H1 (cell line): Measurements from ENCODE around the gene AWAT1. TPM values are rescaled to one million over a fixed set of nuclear protein-coding genes. Genes with fewer than 3 reads are reported as not detected.

Experiments
- CTCF ChIA-PET: fragments of 300-600 bp; sonication (Branson Sonifier 250); formaldehyde crosslinking; loops from one replicate; lab custom pipeline; 2021; ENCODE audit not compliant: partially characterized antibody; lab: Charles Lee
- POLR2A ChIA-PET: fragments of 300-600 bp; sonication (Branson Sonifier 250); formaldehyde crosslinking; loops from one replicate; lab custom pipeline; 2021; ENCODE audit warnings: inconsistent platforms; ENCODE audit not compliant: partially characterized antibody; lab: Charles Lee
- DNase-seq, 2 experiments: peaks; one replicate each; pipeline versions ENCODE4 v3.0.0 to v3.0.0-alpha.2; 2010 to 2022; ENCODE audit warnings: low spot score in 2 of 2, low read depth in 1 of 2, mixed read lengths in 1 of 2
- FAIRE-seq: peaks from 2 replicates; lab custom pipeline; 2011; peaks lifted over from hg19 to GRCh38; lab: Jason Lieb, UNC
- H2AFZ ChIP-seq: 2 replicates; pipeline ENCODE4 v1.8.1; 2012; ENCODE audit warnings: low read length, inconsistent platforms
- H2AK5ac ChIP-seq: 2 replicates; pipeline ENCODE4 v1.6.1; 2013; ENCODE audit warnings: low read depth, low read length
- H2BK120ac ChIP-seq: replicated peaks from 2 replicates; pipeline ENCODE3; 2013; ENCODE audit warnings: low read depth, low read length, inconsistent platforms
- H2BK12ac ChIP-seq: 2 replicates; pipeline ENCODE4 v1.6.1; 2013; ENCODE audit warnings: low read depth, low read length
- H2BK15ac ChIP-seq: 2 replicates; pipeline ENCODE4 v1.6.1; 2013; ENCODE audit warnings: low read length
- H2BK20ac ChIP-seq: 2 replicates; pipeline ENCODE4 v1.6.1; 2013; ENCODE audit warnings: low read length
- H2BK5ac ChIP-seq: 2 replicates; pipeline ENCODE4 v1.6.1; 2013; ENCODE audit warnings: low read depth, low read length
- H3K14ac ChIP-seq: 2 replicates; pipeline ENCODE4 v1.6.1; 2013; ENCODE audit warnings: inconsistent platforms; ENCODE audit not compliant: insufficient read length
- H3K18ac ChIP-seq: 2 replicates; pipeline ENCODE4 v1.6.1; 2013; ENCODE audit warnings: low read length; ENCODE audit errors: extremely low read depth
- H3K23ac ChIP-seq: 2 replicates; pipeline ENCODE4 v1.6.1; 2013; ENCODE audit warnings: inconsistent platforms; ENCODE audit not compliant: insufficient read length
- H3K23me2 ChIP-seq: 2 replicates; pipeline ENCODE4 v1.6.1; 2013; ENCODE audit warnings: low read depth, low read length
- H3K27ac ChIP-seq: 2 replicates; pipeline ENCODE4 v1.6.1; 2011; ENCODE audit warnings: low read depth, low read length, inconsistent platforms
- H3K27me3 ChIP-seq, 4 experiments: replicated peaks in 1 of 4; 1 replicate in 1 of 4; 2 replicates in 3 of 4; pipeline versions ENCODE4 v1.6.1 to v1.8.1; 2011 to 2013; ENCODE audit warnings: low read length in 3 of 4, mild to moderate bottlenecking in 3 of 4, inconsistent platforms in 2 of 4, mixed read lengths in 2 of 4, moderate library complexity in 1 of 4; ENCODE audit not compliant: control insufficient read depth in 3 of 4, insufficient read depth in 3 of 4; ENCODE audit errors: extremely low read depth in 1 of 4
- H3K36me3 ChIP-seq, 4 experiments: 2 replicates each; pipeline versions ENCODE4 v1.6.1 to v1.8.1; 2011 to 2013; ENCODE audit warnings: mild to moderate bottlenecking in 4 of 4, low read length in 3 of 4, moderate library complexity in 2 of 4, control low read depth in 1 of 4, inconsistent platforms in 1 of 4; ENCODE audit not compliant: insufficient read depth in 4 of 4, control insufficient read depth in 2 of 4
- H3K4ac ChIP-seq: replicated peaks from 2 replicates; pipeline ENCODE3; 2013; ENCODE audit warnings: low read length, low read depth, mixed read lengths, inconsistent platforms; ENCODE audit not compliant: insufficient read length
- H3K4me1 ChIP-seq, 4 experiments: replicated peaks in 1 of 4; 1 replicate in 1 of 4; 2 replicates in 3 of 4; pipeline versions ENCODE4 v1.6.1 to v1.8.1; 2011 to 2013; ENCODE audit warnings: low read length in 3 of 4, inconsistent platforms in 2 of 4, mixed read lengths in 1 of 4; ENCODE audit not compliant: insufficient read depth in 4 of 4, control insufficient read depth in 3 of 4
- H3K4me2 ChIP-seq, 2 experiments: 2 replicates each; pipeline versions ENCODE4 v1.6.1 to v1.8.1; 2011 to 2013; ENCODE audit warnings: low read depth in 2 of 2, low read length in 2 of 2, control low read depth in 1 of 2, inconsistent platforms in 1 of 2, mild to moderate bottlenecking in 1 of 2; ENCODE audit not compliant: insufficient read depth in 1 of 2
- H3K4me3 ChIP-seq, 4 experiments: fragments of 200-600, 300-600 bp in 1 of 4; sonication (generic), shearing (Covaris generic), sonication (Bioruptor Twin) in 1 of 4; 2 replicates each; pipeline versions ENCODE4 v1.5.1 to v1.8.1; 2011 to 2016; ENCODE audit warnings: low read length in 4 of 4, low read depth in 3 of 4, control low read depth in 2 of 4, inconsistent platforms in 2 of 4, mild to moderate bottlenecking in 2 of 4, mixed read lengths in 1 of 4, moderate library complexity in 1 of 4; ENCODE audit not compliant: insufficient read depth in 2 of 4; ENCODE audit errors: extremely low read depth in 1 of 4
- H3K56ac ChIP-seq: replicated peaks from 2 replicates; pipeline ENCODE3; 2013; ENCODE audit warnings: low read depth, mild to moderate bottlenecking, mixed read lengths, low read length, inconsistent platforms; ENCODE audit not compliant: insufficient read length
- H3K79me1 ChIP-seq: 2 replicates; pipeline ENCODE4 v1.6.1; 2013; ENCODE audit warnings: low read depth, low read length, control low read depth
- H3K79me2 ChIP-seq, 2 experiments: 2 replicates each; pipeline versions ENCODE4 v1.6.1 to v1.8.1; 2012 to 2013; ENCODE audit warnings: low read length in 2 of 2, mild to moderate bottlenecking in 2 of 2, inconsistent platforms in 1 of 2; ENCODE audit not compliant: insufficient read depth in 2 of 2, control insufficient read depth in 1 of 2
- H3K9ac ChIP-seq, 4 experiments: replicated peaks in 1 of 4; 1 replicate in 1 of 4; 2 replicates in 3 of 4; pipeline versions ENCODE4 v1.6.1 to v1.8.1; 2011 to 2013; ENCODE audit warnings: low read depth in 3 of 4, low read length in 3 of 4, control low read depth in 2 of 4, mild to moderate bottlenecking in 2 of 4, moderate library complexity in 2 of 4, inconsistent platforms in 1 of 4; ENCODE audit errors: extremely low read depth in 1 of 4
- H3K9me3 ChIP-seq, 2 experiments: 2 replicates each; pipeline versions ENCODE4 v1.6.1 to v1.8.1; 2012 to 2013; ENCODE audit warnings: mild to moderate bottlenecking in 2 of 2, moderate library complexity in 2 of 2, control low read depth in 1 of 2, inconsistent platforms in 1 of 2, low read depth in 1 of 2, low read length in 1 of 2, mixed read lengths in 1 of 2; ENCODE audit not compliant: insufficient read depth in 2 of 2
- H4K20me1 ChIP-seq, 2 experiments: replicated peaks in 1 of 2; 2 replicates each; pipeline versions ENCODE3 to v1.8.1; 2011 to 2013; ENCODE audit warnings: inconsistent platforms in 2 of 2, low read length in 2 of 2, mild to moderate bottlenecking in 1 of 2; ENCODE audit not compliant: insufficient read depth in 2 of 2, control insufficient read depth in 1 of 2
- H4K5ac ChIP-seq: 2 replicates; pipeline ENCODE4 v1.6.1; 2013; ENCODE audit warnings: low read length, low read depth, mixed read lengths, inconsistent platforms; ENCODE audit not compliant: insufficient read length
- H4K8ac ChIP-seq: 2 replicates; pipeline ENCODE4 v1.8.0; 2013; ENCODE audit warnings: mild to moderate bottlenecking, moderate library complexity, low read length, inconsistent platforms; ENCODE audit not compliant: insufficient read depth; ENCODE audit errors: extremely low read depth
- H4K91ac ChIP-seq: replicated peaks from 2 replicates; pipeline ENCODE3; 2013; ENCODE audit warnings: low read length, mixed read lengths, inconsistent platforms; ENCODE audit not compliant: insufficient read length
- ATF3 ChIP-seq: IDR thresholded peaks from 2 replicates; pipeline ENCODE4 v1.6.1; 2011; ENCODE audit warnings: low read depth, mild to moderate bottlenecking, low read length; ENCODE audit not compliant: insufficient read depth
- CTCF ChIP-seq, 3 experiments: IDR thresholded peaks; 1 replicate in 2 of 3; 2 replicates in 1 of 3; pipeline versions ENCODE4 v1.5.1 to v1.6.1; 2011; ENCODE audit warnings: low read length in 3 of 3, mild to moderate bottlenecking in 3 of 3, inconsistent platforms in 2 of 3, low read depth in 1 of 3, moderate library complexity in 1 of 3; ENCODE audit not compliant: insufficient read depth in 1 of 3; ENCODE audit errors: control extremely low read depth in 1 of 3
- HDAC2 ChIP-seq, 2 experiments: fragments of 300-600 bp in 1 of 2; sonication (generic) in 1 of 2; IDR thresholded peaks; 2 replicates each; pipeline ENCODE4 v1.6.1; 2011 to 2012; ENCODE audit warnings: low read depth in 2 of 2, low read length in 2 of 2, mild to moderate bottlenecking in 2 of 2, moderate library complexity in 2 of 2, borderline replicate concordance in 1 of 2, inconsistent platforms in 1 of 2
- JUN ChIP-seq: IDR thresholded peaks from 2 replicates; pipeline ENCODE4 v1.6.1; 2011; ENCODE audit warnings: low read depth, mild to moderate bottlenecking, improper control_type of control experiment, low read length
- KDM4A ChIP-seq: IDR thresholded peaks from one replicate; pipeline ENCODE4 v1.7.1; 2012; ENCODE audit warnings: low read depth, mild to moderate bottlenecking, moderate library complexity, low read length, inconsistent platforms; ENCODE audit not compliant: severe bottlenecking
- NRF1 ChIP-seq: IDR thresholded peaks from 2 replicates; pipeline ENCODE4 v1.6.1; 2011; ENCODE audit warnings: mild to moderate bottlenecking, low read depth, low read length, improper control_type of control experiment
- POLR2A ChIP-seq, 2 experiments: IDR thresholded peaks; 1 replicate in 1 of 2; 2 replicates in 1 of 2; pipeline ENCODE4 v1.6.1; 2011; ENCODE audit warnings: low read depth in 2 of 2, low read length in 2 of 2, mild to moderate bottlenecking in 2 of 2; ENCODE audit errors: control extremely low read depth in 1 of 2
- TCF12 ChIP-seq: IDR thresholded peaks from 2 replicates; pipeline ENCODE4 v1.6.1; 2011; ENCODE audit warnings: low read depth, mild to moderate bottlenecking, low read length
- TEAD4 ChIP-seq: IDR thresholded peaks from 2 replicates; pipeline ENCODE4 v1.6.1; 2012; ENCODE audit warnings: low read depth, low read length, inconsistent platforms, mixed read lengths
- WGBS, 2 experiments: shearing (Covaris generic) in 1 of 2; methylation state at CpG; one replicate each; pipeline versions ENCODE4 v1.1.6 to v1.1.7; 2013 to 2015; ENCODE audit warnings: low lambda C conversion rate in 2 of 2, mixed read lengths in 2 of 2, inconsistent platforms in 1 of 2, low coverage in 1 of 2, missing lambda C conversion rate in 1 of 2; ENCODE audit not compliant: insufficient replicate concordance in 2 of 2, insufficient coverage in 1 of 2, insufficient read length in 1 of 2; ENCODE audit errors: extremely low coverage in 1 of 2, missing lambda C conversion rate in 1 of 2; 5-methylcytosine and 5-hydroxymethylcytosine counted together
- polyA plus RNA-seq, 7 experiments: library from polyadenylated mRNA; depleted of rRNA in 3 of 7; stranded (reverse) in 5 of 7; unstranded in 2 of 7; fragments of >200 nt in 5 of 7; fragments of 200-250 nt in 2 of 7; gene quantifications; 1 replicate in 5 of 7; 2 replicates in 1 of 7; 4 replicates in 1 of 7; pipeline versions ENCODE4 v1.2.1 to v1.2.3, GENCODE V29; 2011 to 2013; ENCODE audit warnings: missing spikeins in 2 of 7, mixed read lengths in 2 of 7
- total RNA-seq: library from RNA; stranded (reverse); fragmentation: NEBNext Ultra II Directional; extraction: Animal tissue kit (Norgen Biotek cat#: 25700); gene quantifications from 2 replicates; pipeline ENCODE4 v1.2.1, GENCODE V29; 2021

AWAT1 gene
- total and polyA plus RNA-seq, 2 of the 8 experiments (the other 6 are each of a cell fraction or from before 2014, with no cell fraction given) = not detected

- H3K79me1 ChIP-seq = no peaks in the 10 kb centered on the region
- no peak overlapping the region for H4K91ac ChIP-seq
- no peak overlapping the region for H3K18ac ChIP-seq
- no peak overlapping the region for H3K4ac ChIP-seq
- no peak overlapping the region for H2AK5ac ChIP-seq
- no peak overlapping the region for H4K5ac ChIP-seq
- WGBS, 2 experiments = 85% methylated on average over 3 of the region's 3 CpGs; no CpG with 5 or more reads in 1 of the 2 experiments
- no peaks in the 10 kb centered on the region for H3K27me3 ChIP-seq
- no peaks in the 10 kb centered on the region for H3K4me1 ChIP-seq
- H3K4me3 ChIP-seq = no peak overlapping the region
- H2BK12ac ChIP-seq = no peak overlapping the region
- no peaks in the 10 kb centered on the region for H3K9me3 ChIP-seq
- no peaks in the 10 kb centered on the region for H3K79me2 ChIP-seq
- FAIRE-seq = no peak
- no peak for DNase-seq
- no peak overlapping the region for H3K4me2 ChIP-seq
- no peak overlapping the region for H3K23ac ChIP-seq
- no peak overlapping the region for H2BK15ac ChIP-seq
- H3K27ac ChIP-seq = no peak overlapping the region
- no peak overlapping the region for H2AFZ ChIP-seq
- no peak overlapping the region for H3K56ac ChIP-seq
- no peak overlapping the region for H2BK120ac ChIP-seq
- CTCF ChIA-PET = interaction anchor here (0.7 to 2.4 kb wide), 2 partner anchors 9 to 49 kb away, joined by 5 to 9 read pairs; no protein-coding TSS in a partner anchor
- H3K9ac ChIP-seq = no peak overlapping the region
- POLR2A ChIA-PET = no interaction called here
- no peaks in the 10 kb centered on the region for H3K23me2 ChIP-seq
- H4K8ac ChIP-seq = no peak overlapping the region
- no peaks in the 10 kb centered on the region for H3K36me3 ChIP-seq
- H2BK5ac ChIP-seq = no peak overlapping the region
- no peak overlapping the region for H2BK20ac ChIP-seq
- H4K20me1 ChIP-seq = no peaks in the 10 kb centered on the region
- no peak overlapping the region for H3K14ac ChIP-seq
- TF ChIP-seq JUN = no peak
- no peak for TF ChIP-seq KDM4A
- TF ChIP-seq HDAC2 (IDR thresholded peaks at IDR 0.05; ENCODE audit: borderline replicate concordance in 1 of 2, low read depth in 2 of 2, low read length in 2 of 2) = no peak
- no peak for TF ChIP-seq NRF1
- no peak for TF ChIP-seq TCF12
- TF ChIP-seq POLR2A (IDR thresholded peaks at IDR 0.05; ENCODE audit: control extremely low read depth in 1 of 2, low read depth in 2 of 2, low read length in 2 of 2) = no peak
- no peak for TF ChIP-seq ATF3
- TF ChIP-seq CTCF (IDR thresholded peaks at IDR 0.05; ENCODE audit: control extremely low read depth in 1 of 3, insufficient read depth in 1 of 3, low read depth in 1 of 3, low read length in 3 of 3) = no peak
- no peak for TF ChIP-seq TEAD4
These were observed 19.1 kb downstream of the AWAT1 start for GRCh38 chrX:70253377-70254062.
